OCI-LY7 (cell line): ENCODE results near the gene CTRB1. TPM values are rescaled to one million over a fixed set of nuclear protein-coding genes. Genes with fewer than 3 reads are reported as not detected.
"Not testable (repeated sequence)": the region's sequence is repeated elsewhere in the genome, so short reads cannot be mapped to it uniquely, and the experiment has no call there.

Source experiments
- BruUV-seq: library from RNA; stranded (reverse); fragments of 400-500 nt; replicated peaks from 2 replicates; lab custom pipeline; 2021; lab: Mats Ljungman, UMichigan
- CTCF ChIA-PET: fragments of 300-600 bp; sonication (Branson Sonifier 250); formaldehyde crosslinking; loops from one replicate; lab custom pipeline; 2022; ENCODE audit warnings: antibody characterized with exemption; ENCODE audit not compliant: unreplicated experiment; lab: Charles Lee
- POLR2A ChIA-PET: fragments of 300-600 bp; sonication (Branson Sonifier 250); formaldehyde crosslinking; loops from one replicate; lab custom pipeline; 2022; ENCODE audit warnings: antibody characterized with exemption; lab: Charles Lee
- DNase-seq: peaks from one replicate; pipeline ENCODE4 v3.0.0-alpha.2; 2015; ENCODE audit warnings: low spot score
- H2AFZ ChIP-seq: fragments of 200-600 bp; sonication (generic), shearing (Covaris generic); 2 replicates; pipeline ENCODE4 v1.6.1; 2014; ENCODE audit warnings: mild to moderate bottlenecking, antibody characterized with exemption, low read length, moderate library complexity
- H3K27ac ChIP-seq: fragments of 200-600 bp; sonication (generic); 2 replicates; pipeline ENCODE4 v1.5.1; 2014; ENCODE audit warnings: mixed run types, low read depth, mild to moderate bottlenecking, moderate library complexity, low read length, inconsistent platforms; ENCODE audit not compliant: poor library complexity, severe bottlenecking
- H3K36me3 ChIP-seq: fragments of 200-600 bp; sonication (generic); 2 replicates; pipeline ENCODE4 v1.6.1; 2014; ENCODE audit warnings: mild to moderate bottlenecking, antibody characterized with exemption, low read length, moderate library complexity, mixed read lengths; ENCODE audit not compliant: insufficient read depth
- H3K4me1 ChIP-seq: fragments of 200-600 bp; sonication (generic); 2 replicates; pipeline ENCODE4 v1.5.1; 2014; ENCODE audit warnings: mild to moderate bottlenecking, low read length; ENCODE audit not compliant: insufficient read depth, poor library complexity, severe bottlenecking
- H3K4me2 ChIP-seq: fragments of 200-600 bp; sonication (generic); 2 replicates; pipeline ENCODE4 v1.6.1; 2014; ENCODE audit warnings: mild to moderate bottlenecking, low read length
- H3K4me3 ChIP-seq: fragments of 200-600 bp; sonication (generic); 2 replicates; pipeline ENCODE4 v1.5.1; 2014; ENCODE audit warnings: mild to moderate bottlenecking, low read depth, low read length; ENCODE audit not compliant: poor library complexity, severe bottlenecking
- H3K79me2 ChIP-seq: fragments of 200-600 bp; sonication (generic); 2 replicates; pipeline ENCODE4 v1.6.1; 2016; ENCODE audit warnings: low read depth, mild to moderate bottlenecking, low read length, moderate library complexity, mixed read lengths; ENCODE audit not compliant: insufficient read depth
- H3K9me2 ChIP-seq: fragments of 200-600 bp; sonication (generic); 2 replicates; pipeline ENCODE4 v1.6.1; 2016; ENCODE audit warnings: mild to moderate bottlenecking, low read length, mixed read lengths; ENCODE audit not compliant: insufficient read depth
- H3K9me3 ChIP-seq: fragments of 200-600 bp; sonication (generic); 2 replicates; pipeline ENCODE4 v1.6.1; 2014; ENCODE audit warnings: mild to moderate bottlenecking, mixed run types, low read length, mixed read lengths
- H4K20me1 ChIP-seq: fragments of 200-600 bp; sonication (generic); 2 replicates; pipeline ENCODE4 v1.6.1; 2014; ENCODE audit warnings: mild to moderate bottlenecking, antibody characterized with exemption, low read length, moderate library complexity, mixed read lengths; ENCODE audit not compliant: insufficient read depth
- CTCF ChIP-seq: fragments of 200-600 bp; sonication (generic); conservative IDR thresholded peaks from 2 replicates; pipeline ENCODE4 v1.5.1; 2014; ENCODE audit warnings: mild to moderate bottlenecking, antibody characterized with exemption, low read length, moderate library complexity, mixed read lengths
- EZH2phosphoT487 ChIP-seq: fragments of 200-600 bp; sonication (generic); IDR thresholded peaks from 2 replicates; pipeline ENCODE4 v1.6.1; 2018; ENCODE audit warnings: low read depth, borderline replicate concordance, mild to moderate bottlenecking, mixed run types, antibody characterized with exemption, low read length, moderate library complexity, mixed read lengths
- intact Hi-C: fragments of 100-400 bp; cut with micrococcal nuclease; formaldehyde crosslinking; loops from one replicate; pipeline ENCODE4 v1.10.0; 2022; ENCODE audit not compliant: unreplicated experiment
- total RNA-seq, 2 experiments: library from RNA; depleted of rRNA in 1 of 2; stranded (reverse); fragments of >200 nt in 1 of 2; shearing (Covaris generic) in 1 of 2; gene quantifications; 2 replicates each; pipeline ENCODE4 v1.2.3, GENCODE V29; 2014 to 2022

Gene CTRB1
- total RNA-seq, 2 experiments from 2014 or later: not detected

- DNase-seq: no peak
- ChIA-PET POLR2A (interaction anchor here (0.9 kb wide), 1 partner anchor 165 kb away, joined by 3 read pairs; no protein-coding TSS in a partner anchor), CTCF (no interaction called here)
- Histone ChIP-seq H3K9me3 (no peaks in the 10 kb centered on the region), H4K20me1 (no peaks in the 10 kb centered on the region), H3K36me3 (no peaks in the 10 kb centered on the region), H3K79me2 (no peaks in the 10 kb centered on the region), H3K4me1 (no peaks in the 10 kb centered on the region), H2AFZ (no peak overlapping the region), H3K4me2 (no peak overlapping the region), H3K9me2 (no peaks in the 10 kb centered on the region), H3K27ac (no peak overlapping the region), H3K4me3 (no peak overlapping the region)
- BruUV-seq: no TSS peak
- TF ChIP-seq EZH2phosphoT487 (no peak), CTCF (no peak)
- intact Hi-C loops: no loop called here
Observed at GRCh38 chr16:75238132-75238852, 19.5 kb downstream of the CTRB1 start.

GRCh38 chr16:75238853-75239541 is 20.2 kb downstream of the CTRB1 start:
- intact Hi-C loops: no loop called here
- no peak for DNase-seq
- Histone ChIP-seq H3K9me3 (no peaks in the 10 kb centered on the region), H3K36me3 (no peaks in the 10 kb centered on the region), H3K27ac (no peak overlapping the region), H3K9me2 (no peaks in the 10 kb centered on the region), H2AFZ (no peak overlapping the region), H4K20me1 (no peaks in the 10 kb centered on the region), H3K4me1 (peaks cover 2% of the 10 kb centered on the region), H3K79me2 (no peaks in the 10 kb centered on the region), H3K4me2 (no peak overlapping the region), H3K4me3 (no peak overlapping the region)
- ChIA-PET POLR2A (no interaction called here), CTCF (no interaction called here)
- TF ChIP-seq EZH2phosphoT487 (no peak), CTCF (no peak)
- BruUV-seq: no TSS peak

- TF ChIP-seq CTCF (no peak), EZH2phosphoT487 (no peak)
- intact Hi-C loops: no loop called here
- no peaks in the 10 kb centered on the region for H3K9me3 ChIP-seq
- peaks cover 8% of the 10 kb centered on the region for H3K4me1 ChIP-seq
- no peaks in the 10 kb centered on the region for H3K36me3 ChIP-seq
- no peaks in the 10 kb centered on the region for H4K20me1 ChIP-seq
- BruUV-seq: no TSS peak
- H3K27ac ChIP-seq: no peak overlapping the region
- CTCF ChIA-PET: no interaction called here
- no peak overlapping the region for H2AFZ ChIP-seq
- POLR2A ChIA-PET: no interaction called here
- H3K4me2 ChIP-seq: no peak overlapping the region
- H3K9me2 ChIP-seq: no peaks in the 10 kb centered on the region
- H3K4me3 ChIP-seq: no peak overlapping the region
- no peak for DNase-seq
- no peaks in the 10 kb centered on the region for H3K79me2 ChIP-seq
Observed at GRCh38 chr16:75239542-75240122, 20.8 kb downstream of the CTRB1 start.

GRCh38 chr16:75240633-75241032 is 21.8 kb downstream of the CTRB1 start:
- H3K79me2 ChIP-seq, CTCF ChIA-PET: not testable (repeated sequence)

More at GRCh38 chr16:75240633-75241032, 21.8 kb downstream of the CTRB1 start:
- H2AFZ ChIP-seq, POLR2A ChIA-PET, H3K4me2 ChIP-seq, DNase-seq, intact Hi-C loops, BruUV-seq, H3K9me3 ChIP-seq, H3K36me3 ChIP-seq, H3K27ac ChIP-seq, H3K4me3 ChIP-seq, H3K9me2 ChIP-seq, H4K20me1 ChIP-seq: not testable (repeated sequence)
- H3K4me1 ChIP-seq: peaks cover 18% of the 10 kb centered on the region
